Hair follicular keratinocyte (primary cell): ENCODE measurements around the gene SHQ1. TPM values are rescaled to one million over a fixed set of nuclear protein-coding genes. Genes with fewer than 3 reads are reported as not detected.

Source experiments
- total RNA-seq: library from RNA; depleted of rRNA; stranded (reverse); fragments of >200 nt; gene quantifications from 2 replicates; pipeline ENCODE4 v1.2.3, GENCODE V29; 2015

The SHQ1 gene
- total RNA-seq = 11.3 and 14.7 TPM in 2 replicates

GRCh38 chr3:72847751-72848702, at the start of gene SHQ1:
Gene SHQ1, minus strand, starts transcription at chr3:72848445. Its CDS starts 105 bp downstream, at chr3:72848340.

GRCh38 chr3:72887705-72888545, 39.7 kb upstream of the SHQ1 start, which contains the start of gene GXYLT2:
Gene GXYLT2, plus strand, starts transcription at chr3:72888046. Its CDS starts 188 bp downstream, at chr3:72888234.

Other genes starting within 250 kb of the SHQ1 start
- 3.3 and 6.0 TPM in 2 replicates for gene GXYLT2, start 39.6 kb upstream of the SHQ1 start, total RNA-seq
- gene PPP4R2, start 148.4 kb upstream of the SHQ1 start, total RNA-seq = 25.8 and 30.4 TPM in 2 replicates
- 0.46 and 1.0 TPM in 2 replicates for gene EBLN2, start 213.2 kb upstream of the SHQ1 start, total RNA-seq